BLaER1 (cell line): ENCODE results near the gene TMEM52.

Source experiments
- H3K27ac ChIP-seq: shearing (Covaris generic); formaldehyde crosslinking; 2 replicates; pipeline ENCODE4 v1.8.1; 2022
- H3K27me3 ChIP-seq: shearing (Covaris generic); formaldehyde crosslinking; 2 replicates; pipeline ENCODE4 v1.8.1; 2022
- H3K36me3 ChIP-seq: shearing (Covaris generic); formaldehyde crosslinking; 2 replicates; pipeline ENCODE4 v1.8.1; 2022
- H3K4me1 ChIP-seq: shearing (Covaris generic); formaldehyde crosslinking; 2 replicates; pipeline ENCODE4 v1.8.1; 2022
- H3K4me2 ChIP-seq: shearing (Covaris generic); formaldehyde crosslinking; 2 replicates; pipeline ENCODE4 v1.8.1; 2022
- H3K4me3 ChIP-seq: shearing (Covaris generic); formaldehyde crosslinking; 2 replicates; pipeline ENCODE4 v1.8.1; 2022
- H3K9ac ChIP-seq: shearing (Covaris generic); formaldehyde crosslinking; 2 replicates; pipeline ENCODE4 v1.8.1; 2022
- H3K9me3 ChIP-seq: shearing (Covaris generic); formaldehyde crosslinking; 2 replicates; pipeline ENCODE4 v1.8.1; 2022
- H4K20me1 ChIP-seq: shearing (Covaris generic); formaldehyde crosslinking; 2 replicates; pipeline ENCODE4 v1.8.1; 2022
- Cebpa-rat ChIP-seq: shearing (Covaris generic); IDR thresholded peaks from 2 replicates; pipeline ENCODE4 v1.8.1; 2022

Gene TMEM52

DNA sequence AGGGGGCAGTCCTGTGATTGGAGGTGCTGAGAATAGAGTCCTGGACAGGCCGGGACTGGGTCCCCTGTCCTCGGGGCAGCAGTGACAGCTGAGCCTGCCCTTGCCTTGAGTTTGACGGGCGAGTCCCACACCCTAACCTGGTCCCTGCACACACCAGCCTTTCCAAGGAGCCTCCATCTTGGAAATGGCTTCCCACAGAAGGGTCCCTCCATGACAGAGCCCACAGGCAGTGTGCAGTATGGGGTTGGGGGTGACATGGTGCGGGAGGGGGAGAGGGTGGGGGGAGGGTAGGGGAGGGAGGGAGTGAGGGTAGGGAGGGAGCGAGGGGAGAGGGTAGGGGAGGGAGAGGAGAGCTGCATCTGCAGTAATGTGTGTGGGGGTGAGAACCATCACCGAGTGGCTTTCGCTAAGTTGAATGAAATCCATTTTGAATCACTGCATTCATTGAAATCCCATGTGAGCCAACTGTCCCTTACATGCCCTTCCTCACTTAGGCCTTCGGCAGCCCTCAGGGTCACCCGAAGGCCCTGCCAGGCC is 10.1 kb upstream of the TMEM52 start:
- H3K4me2 ChIP-seq, result peak overlapping the region; percentile 89
- no peak overlapping the region for H3K27ac ChIP-seq
- no peaks in the 10 kb centered on the region for H3K36me3 ChIP-seq
- peaks cover 9% of the 10 kb centered on the region for H3K9me3 ChIP-seq
- no peak overlapping the region for H3K4me3 ChIP-seq
- TF ChIP-seq Cebpa-rat, result no peak
- H3K9ac ChIP-seq, result no peak overlapping the region
- H4K20me1 ChIP-seq, result no peaks in the 10 kb centered on the region
- H3K27me3 ChIP-seq, result no peaks in the 10 kb centered on the region; the same call in 1 of the 2 replicates
- peaks cover 63% of the 10 kb centered on the region for H3K4me1 ChIP-seq

DNA sequence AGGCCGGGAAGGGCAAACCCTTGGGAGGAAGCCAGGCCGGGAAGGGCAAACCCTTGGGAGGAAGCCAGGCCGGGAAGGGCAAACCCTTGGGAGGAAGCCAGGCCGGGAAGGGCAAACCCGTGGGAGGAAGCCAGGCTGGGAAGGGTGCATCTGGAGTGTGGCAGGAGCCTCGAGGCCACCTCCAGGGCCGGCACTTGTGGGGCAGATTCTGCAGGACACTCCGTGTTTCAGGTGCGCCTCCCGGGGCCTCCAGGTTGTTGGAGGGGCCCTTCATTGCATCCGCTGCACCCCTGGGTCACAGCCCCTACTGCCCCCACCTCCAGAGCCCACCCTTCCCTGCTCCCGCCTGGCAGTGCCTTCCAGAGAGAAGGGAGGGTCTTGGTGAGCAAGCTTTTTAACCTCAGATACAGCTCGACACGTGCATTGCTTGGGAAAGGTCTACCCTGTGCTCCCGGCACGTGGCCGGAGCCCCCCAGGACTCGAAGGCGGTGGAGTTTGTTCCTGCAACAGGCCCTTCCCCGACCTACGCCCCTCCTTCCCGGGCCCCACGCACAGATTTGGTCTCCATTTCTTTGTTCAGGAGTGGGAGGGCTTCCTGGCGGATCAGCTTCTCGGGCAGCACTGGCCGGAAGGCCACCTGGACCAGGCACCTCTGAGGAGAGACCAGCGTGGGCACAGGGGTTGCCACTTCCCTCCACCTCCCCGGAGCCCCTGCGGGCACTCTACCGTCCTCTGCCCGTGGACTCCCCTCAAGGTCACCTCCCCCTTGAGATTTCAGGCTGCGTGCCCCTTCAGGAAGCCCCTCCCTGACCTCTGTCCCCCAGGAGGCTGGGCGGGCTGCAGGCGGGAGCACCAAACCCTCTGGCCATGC is 9.4 kb upstream of the TMEM52 start:
- peaks cover 67% of the 10 kb centered on the region for H3K4me1 ChIP-seq
- no peaks in the 10 kb centered on the region; the same call in 1 of the 2 replicates for H3K27me3 ChIP-seq
- TF ChIP-seq Cebpa-rat, result no peak
- no peaks in the 10 kb centered on the region for H4K20me1 ChIP-seq
- H3K4me3 ChIP-seq, result no peak overlapping the region
- no peak overlapping the region for H3K9ac ChIP-seq
- 0 out of 2 replicates have a peak, but pooled peaks cover 2% of the 10 kb centered on the region for H3K9me3 ChIP-seq
- H3K27ac ChIP-seq, result no peak overlapping the region
- peak overlapping the region; percentile 89 for H3K4me2 ChIP-seq
- no peaks in the 10 kb centered on the region for H3K36me3 ChIP-seq

DNA sequence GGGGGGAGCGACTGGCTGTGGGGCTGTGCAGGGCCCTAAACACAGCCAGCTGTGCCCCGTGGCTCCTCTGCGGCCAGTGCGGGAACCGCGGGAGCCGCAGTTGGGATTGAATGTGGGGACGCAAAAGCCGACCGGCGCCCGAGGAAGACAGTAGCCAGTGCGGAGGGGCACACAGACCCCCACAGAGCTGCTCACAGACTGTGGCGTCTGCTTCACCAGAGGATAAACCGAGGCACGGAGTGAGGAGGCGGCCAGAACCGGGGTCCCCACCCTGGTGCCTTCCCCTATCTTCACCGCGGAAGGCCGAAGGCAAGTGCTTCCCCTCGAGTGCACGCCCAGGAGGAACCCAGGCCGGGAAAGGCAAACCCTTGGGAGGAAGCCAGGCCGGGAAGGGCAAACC is 8.7 kb upstream of the TMEM52 start:
- H3K27me3 ChIP-seq, result no peaks in the 10 kb centered on the region; the same call in 1 of the 2 replicates
- H3K27ac ChIP-seq, result peak overlapping the region; percentile 44; the same call in 1 of the 2 replicates
- TF ChIP-seq Cebpa-rat, result no peak
- H3K9me3 ChIP-seq, result no peaks in the 10 kb centered on the region
- H3K4me2 ChIP-seq, result peak overlapping the region; percentile 89
- no peaks in the 10 kb centered on the region for H4K20me1 ChIP-seq
- peaks cover 74% of the 10 kb centered on the region for H3K4me1 ChIP-seq
- H3K9ac ChIP-seq, result no peak overlapping the region
- no peak overlapping the region for H3K4me3 ChIP-seq
- no peaks in the 10 kb centered on the region for H3K36me3 ChIP-seq

DNA sequence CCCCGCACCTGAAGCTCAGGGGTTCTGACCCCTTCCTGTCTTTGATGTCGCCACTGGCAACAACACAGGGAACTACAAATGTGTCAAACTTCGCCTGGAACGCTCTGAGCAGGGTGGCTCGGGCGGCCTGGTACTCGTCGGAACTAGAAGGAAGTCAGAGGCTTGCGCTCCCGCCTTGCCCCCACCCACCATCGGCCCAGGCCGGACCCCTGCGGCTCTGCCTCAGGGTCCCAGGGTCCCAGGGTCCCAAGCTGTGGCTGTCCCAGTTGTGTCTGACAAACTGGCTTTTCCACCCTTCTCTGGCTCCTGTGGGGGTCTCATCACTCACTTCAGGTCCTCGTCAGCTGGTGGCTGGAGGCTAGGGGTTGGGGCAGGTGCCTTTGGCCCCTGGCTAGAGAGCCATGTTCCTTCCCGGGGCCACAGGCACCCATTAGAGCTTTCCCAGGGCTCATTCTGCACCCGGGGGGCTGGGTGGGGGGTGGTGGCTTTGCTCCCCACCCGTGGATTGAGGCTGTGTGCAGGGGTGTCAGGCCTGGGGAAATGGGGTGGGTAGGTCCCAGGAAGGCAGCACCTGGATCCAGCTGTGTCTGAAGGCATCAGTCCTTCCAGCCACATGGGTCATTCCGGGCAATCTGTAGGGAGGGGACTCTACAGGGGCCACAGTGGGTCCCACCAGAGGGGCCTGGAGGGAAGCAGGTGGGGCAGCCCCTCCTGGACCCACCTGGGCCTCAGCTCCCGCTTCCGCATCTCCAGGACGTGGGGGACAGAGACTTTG is 8.0 kb upstream of the TMEM52 start:
- H3K4me3 ChIP-seq, result no peak overlapping the region
- H3K9ac ChIP-seq, result no peak overlapping the region
- H3K27ac ChIP-seq, result peak overlapping the region; percentile 44; the same call in 1 of the 2 replicates
- no peaks in the 10 kb centered on the region for H3K36me3 ChIP-seq
- H3K9me3 ChIP-seq, result no peaks in the 10 kb centered on the region
- no peaks in the 10 kb centered on the region; the same call in 1 of the 2 replicates for H3K27me3 ChIP-seq
- peak overlapping the region; percentile 89 for H3K4me2 ChIP-seq
- TF ChIP-seq Cebpa-rat, result no peak
- H3K4me1 ChIP-seq, result peaks cover 81% of the 10 kb centered on the region
- H4K20me1 ChIP-seq, result no peaks in the 10 kb centered on the region

- H3K27ac ChIP-seq, result peak overlapping the region; percentile 79; the same call in 1 of the 2 replicates
- H3K4me1 ChIP-seq, result peaks cover 88% of the 10 kb centered on the region
- H3K27me3 ChIP-seq, result no peaks in the 10 kb centered on the region; the same call in 1 of the 2 replicates
- H3K4me2 ChIP-seq, result peak overlapping the region; percentile 89
- no peaks in the 10 kb centered on the region for H4K20me1 ChIP-seq
- no peaks in the 10 kb centered on the region for H3K9me3 ChIP-seq
- H3K36me3 ChIP-seq, result no peaks in the 10 kb centered on the region
- no peak for TF ChIP-seq Cebpa-rat
- H3K9ac ChIP-seq, result no peak overlapping the region
- H3K4me3 ChIP-seq, result no peak overlapping the region
Observed at GRCh38 chr1:1926346-1926811, 7.3 kb upstream of the TMEM52 start.

GRCh38 chr1:1925437-1926345 is 6.6 kb upstream of the TMEM52 start:
- Histone ChIP-seq H3K36me3 (no peaks in the 10 kb centered on the region), H3K4me1 (peaks cover 95% of the 10 kb centered on the region), H3K4me2 (peak overlapping the region; percentile 89), H4K20me1 (no peaks in the 10 kb centered on the region), H3K27ac (peak overlapping the region; percentile 79), H3K9ac (no peak overlapping the region), H3K9me3 (no peaks in the 10 kb centered on the region), H3K27me3 (no peaks in the 10 kb centered on the region; the same call in 1 of the 2 replicates), H3K4me3 (no peak overlapping the region)
- no peak for TF ChIP-seq Cebpa-rat

DNA sequence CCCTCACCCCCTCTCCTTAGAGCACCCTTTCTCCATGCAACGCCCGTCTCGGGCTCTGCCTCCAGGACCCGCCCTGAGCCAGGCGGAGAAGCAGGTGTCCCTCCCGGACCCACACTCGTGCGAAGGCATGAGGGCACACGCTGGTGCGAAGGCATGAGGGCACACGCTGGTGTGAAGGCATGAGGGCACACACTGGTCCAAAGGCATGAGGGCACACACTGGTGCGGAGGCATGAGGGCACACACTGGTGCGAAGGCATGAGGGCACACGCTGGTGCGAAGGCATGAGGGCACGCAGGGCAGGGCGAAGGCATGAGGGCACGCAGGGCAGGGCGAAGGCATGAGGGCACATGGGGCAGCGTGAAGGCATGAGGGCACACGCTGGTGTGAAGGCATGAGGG is 5.8 kb upstream of the TMEM52 start:
- no peak for TF ChIP-seq Cebpa-rat
- Histone ChIP-seq H4K20me1 (no peaks in the 10 kb centered on the region), H3K9ac (peak overlapping the region; percentile 63; the same call in 1 of the 2 replicates), H3K36me3 (no peaks in the 10 kb centered on the region), H3K4me3 (no peak overlapping the region), H3K4me2 (peak overlapping the region; percentile 89), H3K27me3 (no peaks in the 10 kb centered on the region; the same call in 1 of the 2 replicates), H3K9me3 (no peaks in the 10 kb centered on the region), H3K27ac (peak overlapping the region; percentile 79), H3K4me1 (peaks cover 95% of the 10 kb centered on the region)

DNA sequence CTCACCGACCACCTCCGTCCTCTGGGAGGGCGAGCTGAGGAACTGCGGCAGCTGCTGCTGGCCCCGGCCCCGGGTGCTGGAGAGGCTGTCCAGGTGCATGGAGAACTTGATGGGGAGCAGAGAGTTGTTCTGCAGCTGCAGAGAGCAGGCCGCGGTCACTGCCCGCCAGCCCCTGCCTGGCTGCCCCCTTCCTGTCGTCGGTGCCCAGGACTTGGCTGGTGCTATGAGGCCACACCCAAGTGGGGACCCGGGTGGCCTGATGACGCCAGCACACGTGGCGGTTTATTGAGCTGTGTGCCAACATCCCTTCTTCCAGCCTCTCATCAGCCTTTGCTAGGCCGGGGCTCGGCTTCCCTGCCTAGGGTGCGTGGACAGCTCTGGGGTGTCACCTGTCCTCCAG is 5.3 kb upstream of the TMEM52 start:
- no peak overlapping the region for H3K4me3 ChIP-seq
- H3K36me3 ChIP-seq, result no peaks in the 10 kb centered on the region
- peak overlapping the region; percentile 79 for H3K27ac ChIP-seq
- no peaks in the 10 kb centered on the region; the same call in 1 of the 2 replicates for H3K27me3 ChIP-seq
- no peaks in the 10 kb centered on the region for H4K20me1 ChIP-seq
- peak overlapping the region; percentile 89 for H3K4me2 ChIP-seq
- H3K4me1 ChIP-seq, result peaks cover 94% of the 10 kb centered on the region
- no peak for TF ChIP-seq Cebpa-rat
- peak overlapping the region; percentile 63; the same call in 1 of the 2 replicates for H3K9ac ChIP-seq
- no peaks in the 10 kb centered on the region for H3K9me3 ChIP-seq
